MM.1S (cell line): ENCODE results near the gene JPH3.

Experiments
- CTCF ChIP-seq: fragments of 300-600 bp; sonication (generic); IDR thresholded peaks from 2 replicates; pipeline ENCODE4 v1.5.1; 2016; ENCODE audit warnings: antibody characterized with exemption, low read length, mixed read lengths
- EZH2 ChIP-seq: fragments of 300-600 bp; sonication (generic); optimal IDR thresholded peaks from 2 replicates; pipeline ENCODE3; 2017; ENCODE audit warnings: low read depth, mild to moderate bottlenecking, antibody characterized with exemption, low read length, mixed read lengths
- EZH2phosphoT487 ChIP-seq: fragments of 300-600 bp; sonication (generic); IDR thresholded peaks from 2 replicates; pipeline ENCODE4 v1.6.1; 2018; ENCODE audit warnings: antibody characterized with exemption, low read length

- TF ChIP-seq EZH2phosphoT487 (no peak), CTCF (no peak), EZH2 (no peak)
Observed at GRCh38 chr16:87684106-87684677, 81.9 kb downstream of the JPH3 start.
